Cerebellar cortex (tissue), 1 donor: ENCODE data around the gene TUNAR.
A peak's percentile ranks its signal among the peaks of the same experiment; 100 is the strongest.

ENCODE experiments used
- DNase-seq: peaks from one replicate; pipeline ENCODE4 v3.0.0-alpha.2; 2015; ENCODE audit warnings: low spot score

TUNAR gene

GRCh38 chr14:95876761-95877538 is at the start of gene TUNAR:
Gene TUNAR (plus strand): TSS chr14:95876832.
- DNase-seq = no peak

DNA sequence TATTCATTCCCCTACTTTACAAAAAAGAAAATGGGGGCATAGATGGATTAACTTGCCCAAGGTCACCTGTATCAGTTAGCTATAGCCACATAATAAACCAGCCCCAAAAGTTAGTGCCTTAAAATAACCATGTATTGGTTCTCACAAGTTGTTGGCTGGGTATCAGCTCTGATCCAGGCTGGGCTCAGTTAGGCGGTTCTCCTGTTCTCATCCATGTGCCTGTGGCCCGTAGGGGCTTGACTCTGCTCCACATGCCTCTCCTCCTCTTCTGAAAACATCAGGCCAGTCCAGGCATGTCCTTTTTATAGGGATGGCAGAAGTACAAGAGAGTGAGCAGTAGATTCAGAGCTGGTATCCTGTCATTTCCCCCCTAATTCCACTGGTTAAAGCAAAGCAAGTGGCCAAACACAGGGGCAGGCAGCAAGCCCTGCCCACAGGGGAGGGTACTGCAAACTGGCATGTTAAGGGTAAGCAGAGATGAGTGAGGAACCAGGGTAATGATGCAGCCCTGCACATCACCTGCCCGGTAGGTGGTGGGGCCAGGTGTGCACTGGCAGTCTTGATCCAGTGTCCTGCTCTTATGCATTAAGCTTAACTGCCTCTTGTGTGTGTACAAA is 47.9 kb upstream of the TUNAR start:
- no peak for DNase-seq

DNA sequence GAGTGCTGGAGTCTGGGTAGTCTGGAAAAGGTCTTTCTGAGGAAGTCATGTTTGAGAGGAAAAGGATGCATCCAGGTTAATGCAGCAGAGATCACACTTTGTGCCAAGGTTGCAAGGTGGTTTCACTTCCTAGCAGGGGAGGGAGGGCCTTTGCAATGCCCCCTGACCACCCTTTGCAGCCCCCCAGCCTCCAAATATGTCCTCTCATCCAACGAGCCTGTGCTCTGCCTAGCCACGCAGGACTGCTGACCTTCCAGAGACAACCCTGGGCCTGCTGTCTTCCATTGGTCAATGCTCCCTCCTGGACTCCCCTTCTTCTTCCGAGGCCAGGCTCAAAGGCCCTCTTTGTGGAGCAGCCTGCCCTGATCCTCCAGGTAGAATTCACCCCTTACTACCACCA is 47.3 kb upstream of the TUNAR start:
- no peak for DNase-seq

DNA sequence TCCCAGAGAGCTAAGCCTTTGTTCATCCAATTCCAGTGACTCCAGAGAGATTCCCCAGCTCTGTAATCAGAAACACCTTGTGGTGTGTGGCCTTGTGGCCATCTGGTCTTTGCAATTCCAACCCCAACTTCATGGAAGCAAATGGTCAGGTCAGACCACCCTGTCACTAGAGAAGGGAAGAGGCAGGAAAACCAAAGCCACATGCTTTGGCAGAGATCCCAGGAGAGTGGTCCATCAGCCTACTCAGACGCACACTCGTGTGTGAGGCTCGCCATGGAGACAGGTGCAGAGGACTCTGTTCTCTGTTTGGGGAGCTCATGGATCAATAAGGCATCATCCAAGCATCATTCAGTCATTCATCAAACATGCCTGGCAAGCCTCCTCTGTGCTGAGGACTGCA is 46.2 kb upstream of the TUNAR start:
- DNase-seq = no peak

DNA sequence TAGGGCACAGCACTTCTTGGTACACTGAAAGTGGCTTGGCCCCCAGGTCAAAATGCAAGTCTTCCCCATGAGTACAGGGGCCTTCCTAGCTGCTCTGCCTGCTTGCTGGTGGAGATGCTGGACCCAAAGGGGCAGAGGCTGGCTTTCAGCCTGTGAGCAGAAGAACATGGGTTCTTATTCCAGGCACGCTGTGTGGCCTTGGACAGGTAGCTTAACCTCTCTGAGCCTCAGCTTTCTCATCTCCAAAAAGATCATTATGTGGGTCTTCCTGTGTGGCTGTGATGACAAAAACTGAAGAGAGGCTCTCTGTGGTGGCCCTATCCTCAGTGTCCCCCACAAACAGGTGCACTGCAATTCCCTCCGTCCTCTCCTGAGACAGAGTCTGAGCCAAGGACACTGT is 45.6 kb upstream of the TUNAR start:
- DNase-seq = no peak

DNA sequence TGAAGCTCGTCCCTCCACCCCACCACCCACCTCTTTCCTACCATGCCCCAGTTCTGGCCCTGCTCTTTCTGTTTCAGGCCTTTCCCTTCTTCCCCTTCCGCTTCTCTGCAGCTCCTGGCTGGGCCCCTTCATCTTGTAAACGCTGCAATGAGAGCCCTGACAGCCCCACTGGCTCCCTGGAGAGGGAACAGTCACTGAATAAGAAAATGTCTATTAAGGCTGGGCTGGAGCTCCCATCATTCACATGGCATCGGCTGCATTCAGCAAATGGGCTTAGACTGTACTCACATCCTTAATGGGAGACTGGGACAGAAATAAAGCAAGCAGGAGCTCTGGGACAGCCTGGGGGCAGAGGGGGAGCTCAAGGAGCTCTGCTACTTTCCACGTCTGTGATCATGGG is 45.2 kb upstream of the TUNAR start:
- DNase-seq = no peak

GRCh38 chr14:95832012-95832411 is 44.6 kb upstream of the TUNAR start:
- DNase-seq = no peak

DNA sequence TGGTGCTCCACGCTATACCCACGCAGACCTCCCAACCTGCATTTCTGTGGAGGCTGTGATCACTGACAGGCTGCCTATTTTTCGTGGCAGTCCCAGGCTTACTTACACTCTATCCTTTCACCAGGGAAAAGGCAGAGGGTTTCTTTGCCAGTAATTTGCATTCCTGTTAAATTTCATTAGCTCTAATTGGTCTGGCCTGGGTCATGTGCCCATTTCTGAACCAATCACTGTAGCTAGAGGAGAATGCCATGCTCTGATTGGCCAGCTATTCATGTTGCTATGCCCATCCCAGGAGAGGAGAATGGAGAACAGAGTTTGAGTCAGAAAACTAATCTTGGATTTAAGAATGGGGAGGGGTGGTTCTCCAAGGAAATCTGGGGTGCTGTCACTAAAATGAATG is 43.2 kb upstream of the TUNAR start:
- DNase-seq = peak; percentile 1

DNA sequence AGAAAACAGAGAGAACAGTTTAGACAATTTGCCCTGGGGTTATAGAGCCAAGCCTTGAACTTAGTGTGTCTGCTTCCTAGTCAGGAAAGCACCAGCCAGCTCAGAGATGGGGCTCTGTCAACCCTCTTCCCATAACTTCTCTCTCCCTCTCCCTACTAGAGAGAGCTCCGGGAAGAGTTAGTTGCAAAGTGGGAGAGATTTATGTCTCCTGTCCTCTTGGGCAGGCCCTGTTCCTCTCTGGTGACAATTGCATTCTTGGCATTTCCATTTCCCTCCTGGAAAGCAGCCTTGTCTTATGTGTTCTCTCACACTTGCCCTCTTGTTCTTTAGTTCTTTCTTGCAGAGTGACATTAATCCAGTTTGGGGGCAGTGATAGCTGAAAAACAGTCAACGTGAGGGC is 42.1 kb upstream of the TUNAR start:
- no peak for DNase-seq

GRCh38 chr14:95835121-95835730 is 41.4 kb upstream of the TUNAR start:
- no peak for DNase-seq

DNA sequence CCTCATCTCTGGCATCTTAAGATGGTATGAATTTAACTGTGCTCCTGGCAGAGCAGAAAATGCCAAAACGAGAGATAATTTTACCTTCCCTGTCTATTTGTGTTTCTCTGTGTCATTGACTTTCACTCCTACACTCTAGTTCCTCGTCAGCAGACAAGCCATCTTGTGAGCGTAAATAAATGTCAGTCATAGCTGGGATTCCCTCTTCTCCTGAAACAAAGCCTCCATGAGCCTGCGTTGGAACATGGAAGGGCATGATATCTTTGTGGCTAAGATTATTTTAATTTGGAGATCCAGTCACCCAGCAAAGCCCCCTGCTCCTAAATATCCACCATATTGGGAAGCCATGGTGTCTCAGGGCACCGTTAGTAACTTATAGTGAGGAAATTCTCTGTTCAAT is 37.8 kb upstream of the TUNAR start:
- no peak for DNase-seq

DNA sequence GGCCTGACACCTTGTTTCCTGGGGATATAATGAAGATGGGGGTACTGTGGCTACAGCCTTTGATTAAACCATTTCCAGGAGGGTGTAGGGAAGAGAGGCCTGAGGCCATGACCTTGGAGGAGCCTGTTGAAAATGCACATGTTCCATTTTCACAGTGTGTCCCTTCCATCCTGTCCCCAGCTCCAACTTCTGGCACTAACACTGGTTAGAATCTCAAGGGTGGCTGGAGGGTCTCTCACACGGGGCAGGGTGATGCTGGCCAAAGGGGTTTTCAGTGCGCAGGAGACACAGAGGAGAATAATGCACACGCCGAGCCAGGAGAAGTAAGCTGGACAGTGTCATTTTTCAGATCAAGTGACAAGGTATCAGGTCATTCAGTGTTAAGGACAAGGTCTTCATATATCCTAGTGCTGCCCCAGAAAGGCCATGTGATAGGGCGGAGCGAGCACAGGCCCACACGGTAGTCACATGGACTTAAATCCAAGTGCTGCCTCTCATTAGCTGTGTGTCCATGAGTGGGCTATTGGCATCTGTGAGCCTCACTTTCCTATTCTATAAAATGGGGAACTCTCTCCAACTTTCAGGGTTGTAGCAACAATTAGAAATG is 36.4 kb upstream of the TUNAR start:
- no peak for DNase-seq

- DNase-seq = no peak
Observed at GRCh38 chr14:95841668-95842067, 35.0 kb upstream of the TUNAR start.

GRCh38 chr14:95849761-95850160 is 26.9 kb upstream of the TUNAR start:
- DNase-seq = no peak

DNA sequence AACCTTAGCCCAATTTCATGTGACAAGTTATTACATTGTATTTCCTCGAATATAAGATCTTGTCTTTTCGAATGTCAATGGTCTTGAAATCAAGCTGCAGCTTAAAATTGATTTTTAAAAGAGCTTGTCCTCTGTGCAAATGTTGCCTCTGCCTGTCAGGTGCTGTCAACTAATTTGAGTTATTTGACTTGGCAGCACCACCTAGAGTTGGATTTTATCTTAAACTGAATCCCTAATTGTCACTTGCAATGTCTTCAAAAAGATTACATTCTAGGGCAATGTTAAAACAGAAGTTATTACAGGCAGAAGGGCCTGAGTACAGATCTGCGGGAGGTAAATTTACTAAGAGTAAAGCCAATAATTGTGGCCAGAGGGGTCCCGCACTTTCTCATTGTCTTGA is 26.2 kb upstream of the TUNAR start:
- no peak for DNase-seq

GRCh38 chr14:95855606-95856005 is 21.0 kb upstream of the TUNAR start:
- DNase-seq = no peak

GRCh38 chr14:95857275-95857674 is 19.4 kb upstream of the TUNAR start:
- no peak for DNase-seq

- DNase-seq = no peak
Observed at GRCh38 chr14:95858893-95859292, 17.7 kb upstream of the TUNAR start.

DNA sequence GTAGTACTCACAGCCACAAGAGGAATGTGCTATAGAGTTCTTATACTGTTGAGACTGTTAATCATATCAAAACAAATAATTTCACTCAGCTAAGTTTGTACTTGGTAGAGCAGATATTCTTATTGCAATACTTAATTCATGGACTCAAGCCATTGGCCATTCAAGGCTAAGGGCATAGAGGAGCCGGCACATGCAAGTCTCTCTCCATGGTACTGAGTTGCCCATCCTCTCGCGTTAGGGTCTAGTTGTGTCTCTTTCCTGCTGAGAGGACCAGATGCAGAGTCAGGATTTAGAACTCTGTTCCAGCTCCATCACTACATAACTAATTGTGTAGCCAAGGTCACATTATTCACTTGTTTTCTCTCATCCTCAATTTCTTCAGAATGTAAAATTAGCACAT is 14.4 kb upstream of the TUNAR start:
- no peak for DNase-seq

DNA sequence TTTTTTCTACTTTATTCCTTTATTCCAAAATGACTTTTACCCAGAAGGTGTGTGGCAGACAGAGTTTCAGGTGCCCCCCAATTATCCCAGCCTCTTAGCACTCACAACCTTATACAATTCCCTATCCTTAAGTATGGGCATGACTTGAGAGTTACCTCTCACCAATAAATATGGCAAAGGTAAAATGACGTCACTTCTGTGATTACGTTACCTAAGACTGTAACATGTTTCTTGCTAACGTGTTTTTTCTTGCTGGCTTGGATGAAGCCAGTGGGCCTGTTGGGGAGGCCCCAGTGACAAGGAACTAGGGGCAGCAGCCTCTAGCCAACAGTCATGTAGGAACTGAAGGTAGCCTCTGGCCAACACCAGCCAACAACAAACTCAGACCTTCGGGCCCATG is 13.3 kb upstream of the TUNAR start:
- DNase-seq = no peak

DNA sequence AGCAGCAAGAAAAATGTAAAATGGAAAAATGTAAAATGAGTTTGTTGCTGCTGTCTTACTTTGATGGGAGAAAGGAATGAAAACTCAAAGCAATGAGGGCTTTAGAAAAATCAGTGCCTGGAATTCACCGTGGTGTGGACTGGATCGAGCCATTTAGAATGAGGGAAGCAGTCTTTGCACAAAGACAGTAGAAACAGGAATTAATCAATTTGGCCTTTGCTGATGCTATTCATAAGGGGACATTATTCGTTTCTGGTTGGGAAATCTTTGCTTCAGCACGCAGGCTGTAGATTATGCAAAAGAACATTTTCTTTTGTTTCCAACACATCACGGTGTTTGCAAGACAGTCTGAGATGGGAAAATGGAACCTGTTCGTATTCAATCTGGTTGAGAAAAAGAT is 6.9 kb upstream of the TUNAR start:
- no peak for DNase-seq

- DNase-seq = no peak
Observed at GRCh38 chr14:95870772-95871171, 5.9 kb upstream of the TUNAR start.

DNA sequence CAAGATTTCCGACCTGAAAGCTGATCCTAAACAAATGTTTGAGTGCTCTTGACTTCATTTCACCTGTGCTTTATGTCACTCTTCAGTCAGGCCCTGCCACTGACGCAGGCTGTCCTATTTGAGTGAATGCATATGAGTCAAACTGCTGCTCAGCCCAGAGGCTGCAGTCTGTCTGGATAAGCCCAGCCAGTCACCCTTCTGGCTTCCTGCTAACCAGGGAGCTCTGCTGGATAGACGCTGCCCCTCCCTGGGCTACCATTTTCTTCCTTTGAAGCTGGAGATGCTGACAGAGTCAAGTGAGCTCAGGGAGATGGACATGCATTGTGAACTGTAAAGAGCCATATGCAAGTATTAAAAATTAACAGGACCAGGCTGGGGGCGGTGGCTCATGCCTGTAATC is 5.1 kb upstream of the TUNAR start:
- no peak for DNase-seq
